Astrocyte (in vitro differentiated cells and primary cell): ENCODE measurements around the gene MYH15.
A peak's percentile ranks its signal among the peaks of the same experiment; 100 is the strongest.

Experiments used
- EZH2 ChIP-seq: IDR thresholded peaks from 2 replicates; pipeline ENCODE4 v1.6.1; 2012; ENCODE audit warnings: mild to moderate bottlenecking, low read length, inconsistent platforms; ENCODE audit not compliant: insufficient read depth
- TF ChIP-seq, protein P1 (sequence below): IDR thresholded peaks from 2 replicates; pipeline ENCODE4 v1.5.1; 2011; ENCODE audit warnings: low read depth, mild to moderate bottlenecking, inconsistent platforms, low read length, moderate library complexity; ENCODE audit not compliant: insufficient read depth

DNA sequence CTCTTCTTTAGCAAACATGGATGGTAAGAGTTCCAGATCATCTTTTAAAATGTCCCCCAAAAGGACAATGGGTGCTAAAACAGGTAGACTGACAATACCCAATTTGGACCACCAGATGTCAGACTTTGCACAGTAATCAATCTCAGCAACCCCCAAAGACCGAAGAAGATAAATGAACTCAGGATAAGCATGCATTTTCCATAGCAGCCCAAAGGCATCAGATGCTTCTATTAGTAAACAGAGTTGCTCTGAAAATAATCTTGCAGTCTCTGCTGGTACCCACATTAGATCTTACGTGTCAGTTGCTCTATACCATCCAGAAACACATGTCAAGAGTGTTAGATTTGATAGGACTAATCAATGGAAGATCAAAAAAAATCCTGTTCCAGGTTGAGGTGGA, 20.6 kb downstream of the MYH15 start:
- TF ChIP-seq, protein P1, sequence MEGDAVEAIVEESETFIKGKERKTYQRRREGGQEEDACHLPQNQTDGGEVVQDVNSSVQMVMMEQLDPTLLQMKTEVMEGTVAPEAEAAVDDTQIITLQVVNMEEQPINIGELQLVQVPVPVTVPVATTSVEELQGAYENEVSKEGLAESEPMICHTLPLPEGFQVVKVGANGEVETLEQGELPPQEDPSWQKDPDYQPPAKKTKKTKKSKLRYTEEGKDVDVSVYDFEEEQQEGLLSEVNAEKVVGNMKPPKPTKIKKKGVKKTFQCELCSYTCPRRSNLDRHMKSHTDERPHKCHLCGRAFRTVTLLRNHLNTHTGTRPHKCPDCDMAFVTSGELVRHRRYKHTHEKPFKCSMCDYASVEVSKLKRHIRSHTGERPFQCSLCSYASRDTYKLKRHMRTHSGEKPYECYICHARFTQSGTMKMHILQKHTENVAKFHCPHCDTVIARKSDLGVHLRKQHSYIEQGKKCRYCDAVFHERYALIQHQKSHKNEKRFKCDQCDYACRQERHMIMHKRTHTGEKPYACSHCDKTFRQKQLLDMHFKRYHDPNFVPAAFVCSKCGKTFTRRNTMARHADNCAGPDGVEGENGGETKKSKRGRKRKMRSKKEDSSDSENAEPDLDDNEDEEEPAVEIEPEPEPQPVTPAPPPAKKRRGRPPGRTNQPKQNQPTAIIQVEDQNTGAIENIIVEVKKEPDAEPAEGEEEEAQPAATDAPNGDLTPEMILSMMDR: peak; percentile 76
- TF ChIP-seq EZH2: no peak
